RCC 7860 (cell line): Measurements from ENCODE around the gene CFAP43.

Experiments used
- DNase-seq: peaks from one replicate; pipeline ENCODE4 v3.0.0-alpha.2; 2015; ENCODE audit warnings: low spot score
- FAIRE-seq: peaks from 2 replicates; lab custom pipeline; 2012; peaks lifted over from hg19 to GRCh38; lab: Jason Lieb, UNC

Gene CFAP43

DNA sequence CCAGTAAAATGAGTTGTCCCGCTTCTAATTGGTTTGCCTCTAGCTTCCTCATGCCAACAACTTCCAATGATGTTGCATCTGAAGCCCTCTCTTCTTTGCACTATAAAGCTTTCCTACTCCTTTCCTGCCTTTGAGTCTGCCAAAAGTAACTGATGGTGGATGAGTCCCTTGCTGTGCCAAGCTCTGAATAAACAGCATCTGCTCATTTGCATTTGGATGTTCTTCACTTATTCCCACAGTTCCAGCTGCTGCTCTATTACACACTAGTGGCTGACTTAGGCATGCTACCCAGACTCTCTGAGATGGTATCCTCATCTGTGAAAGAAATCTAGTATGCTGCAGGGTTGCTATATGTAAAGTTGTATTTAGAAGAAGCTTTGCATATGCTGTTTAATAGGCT is 85.3 kb downstream of the CFAP43 start:
- DNase-seq: no peak
- FAIRE-seq: no peak

DNA sequence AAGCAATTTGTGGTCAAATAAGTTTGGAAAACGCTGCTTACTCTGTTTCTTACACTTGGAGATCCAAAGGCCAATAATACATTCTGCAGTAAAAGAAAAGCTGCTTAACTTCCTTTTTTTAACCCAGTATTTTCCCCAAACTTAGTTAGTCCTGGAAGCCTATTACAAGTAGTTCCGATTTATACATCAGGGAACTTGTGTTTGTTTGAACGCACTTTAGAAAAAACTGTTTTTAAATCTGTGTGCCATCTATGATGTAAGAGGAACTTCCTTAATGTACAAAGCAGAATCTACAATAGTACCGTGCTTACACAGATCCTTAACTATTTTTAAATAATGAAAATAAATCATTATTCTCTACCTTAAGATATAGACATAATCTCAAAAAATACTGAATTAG is 87.2 kb downstream of the CFAP43 start:
- DNase-seq (no peak), FAIRE-seq (no peak)

DNA sequence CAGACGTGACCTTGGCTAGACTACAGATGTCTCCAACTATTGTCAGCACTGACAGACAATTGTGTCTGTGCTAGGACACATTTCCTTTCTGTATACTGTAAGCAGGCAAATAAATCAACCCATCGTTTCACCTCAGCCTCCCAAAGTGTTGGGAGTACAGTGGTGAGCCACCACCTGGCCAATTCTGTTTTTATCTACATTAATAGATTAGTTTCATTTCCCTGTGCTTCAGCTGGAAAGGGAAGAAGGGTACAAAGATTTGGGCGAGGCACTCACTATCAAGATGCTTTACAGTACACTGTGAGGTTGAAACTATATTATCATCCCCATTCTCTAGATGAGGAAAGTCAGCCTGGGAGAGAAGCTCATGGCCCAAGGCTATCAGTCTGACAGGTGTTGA is 88.3 kb downstream of the CFAP43 start:
- no peak for DNase-seq

DNA sequence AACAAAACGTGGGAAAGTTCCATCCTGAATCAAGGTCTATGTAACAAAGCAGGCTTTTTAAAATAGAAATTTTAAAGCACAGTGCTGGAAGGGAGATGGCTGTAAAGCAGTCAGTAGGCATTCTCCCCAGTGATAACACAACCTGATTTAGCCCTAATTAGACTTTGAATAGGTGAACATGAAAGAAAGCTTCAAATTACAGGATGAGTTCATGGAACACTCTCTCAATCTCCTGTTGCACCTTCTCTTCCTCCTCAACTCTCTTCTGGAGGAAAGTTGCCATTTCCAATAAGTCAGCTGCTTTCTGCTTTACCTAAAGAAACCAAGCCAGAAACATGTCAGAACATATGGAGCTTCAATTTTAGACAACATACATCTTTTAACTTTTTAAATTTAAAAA is 90.1 kb downstream of the CFAP43 start:
- FAIRE-seq: no peak
- no peak for DNase-seq

More for the DNA sequence above, 88.3 kb downstream of the CFAP43 start:
- FAIRE-seq: no peak

DNA sequence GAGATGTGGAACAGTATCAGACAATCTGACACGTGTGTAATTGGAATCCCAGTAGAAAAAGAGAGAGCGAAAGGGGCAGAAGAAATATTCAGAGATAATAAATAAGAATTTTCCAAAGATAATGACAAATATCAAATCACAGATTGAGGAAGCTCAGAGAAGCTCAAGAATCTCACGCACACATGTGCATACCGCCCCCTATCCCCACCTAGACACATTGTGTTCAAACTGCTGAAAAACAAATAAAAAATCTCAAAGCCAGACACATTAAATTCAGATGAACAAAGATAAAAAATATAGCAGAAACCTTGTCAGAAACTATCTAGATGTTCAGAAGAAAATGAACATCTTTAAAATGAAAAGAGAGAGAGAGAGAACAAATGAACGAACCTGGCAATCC is 92.9 kb downstream of the CFAP43 start:
- FAIRE-seq: peak; percentile 55
- DNase-seq: no peak

DNA sequence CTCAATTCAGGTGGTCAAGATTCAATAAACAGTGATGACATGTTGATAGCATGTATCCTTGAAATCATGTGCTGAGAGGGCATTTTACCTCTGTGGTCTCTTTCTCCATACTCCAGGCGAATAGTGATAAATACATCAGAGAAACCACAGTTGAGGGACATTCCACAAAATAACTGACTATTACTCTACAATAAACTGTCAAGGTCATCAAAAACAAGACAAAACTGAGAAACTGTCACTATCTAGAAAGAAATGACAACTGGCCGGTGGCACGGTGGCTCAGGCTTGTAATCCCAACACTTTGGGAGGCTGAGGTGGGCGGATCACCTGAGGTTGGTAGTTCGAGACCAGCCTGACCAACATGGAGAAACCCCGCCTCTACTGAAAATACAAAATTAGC is 94.0 kb downstream of the CFAP43 start:
- no peak for FAIRE-seq

DNA sequence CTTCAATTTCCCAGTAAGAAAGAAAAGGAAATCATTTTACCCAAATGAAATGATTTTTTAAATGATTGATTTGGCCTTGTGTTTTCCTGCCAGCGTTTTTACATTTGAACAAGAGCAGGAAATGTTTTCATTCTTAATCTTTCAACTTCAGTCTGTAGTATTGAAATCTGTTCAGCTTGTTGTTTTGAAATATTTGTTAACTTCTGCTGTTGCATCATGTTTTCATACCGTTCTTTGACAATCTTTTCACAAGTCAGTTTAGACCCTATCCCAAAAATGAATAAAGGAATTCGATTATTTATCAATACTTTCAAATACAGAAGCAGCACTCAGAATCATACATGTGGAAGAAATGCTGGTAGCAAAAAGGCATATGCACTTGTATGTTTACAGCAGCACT is 102.1 kb downstream of the CFAP43 start:
- FAIRE-seq (no peak), DNase-seq (no peak)

More for the DNA sequence above, 94.0 kb downstream of the CFAP43 start:
- DNase-seq: no peak

DNA sequence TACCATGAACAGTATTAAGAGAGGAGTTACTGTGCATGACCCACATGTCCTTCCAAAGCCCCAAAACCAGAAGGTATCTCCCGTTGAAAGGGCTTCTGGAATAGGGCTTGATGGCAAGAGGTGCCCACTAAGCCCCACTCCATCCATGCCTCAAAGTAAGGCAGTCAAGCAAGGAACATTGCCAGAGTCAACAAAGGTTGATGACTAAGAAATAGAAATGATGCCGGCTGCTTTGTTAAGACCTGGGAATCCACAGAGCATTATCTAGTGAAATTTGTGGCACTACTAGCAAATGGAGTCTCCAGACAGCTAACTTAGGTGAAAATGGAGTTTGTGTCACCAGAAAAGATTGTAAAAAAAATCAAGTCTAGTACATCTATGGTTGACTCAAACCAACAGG is 104.0 kb downstream of the CFAP43 start:
- FAIRE-seq (no peak), DNase-seq (peak; percentile 36)

DNA sequence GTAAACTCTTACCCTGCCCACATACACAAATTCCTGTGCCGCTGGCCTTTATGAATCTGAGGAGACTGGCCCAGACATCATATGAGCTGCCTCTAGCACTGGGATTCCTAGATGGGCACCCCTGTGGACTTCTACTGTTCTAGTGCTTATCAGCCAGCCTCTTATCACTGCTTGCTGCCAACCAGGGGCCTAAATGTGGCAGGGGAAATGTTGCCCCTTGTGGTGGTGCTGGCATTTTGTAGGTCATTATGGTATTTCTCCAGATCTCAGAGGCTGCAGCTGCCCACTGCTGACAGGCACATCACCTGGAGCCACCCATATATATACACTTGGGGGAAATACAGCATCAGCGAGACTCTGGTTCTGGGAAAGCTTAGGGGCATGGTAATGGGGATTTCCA is 104.8 kb downstream of the CFAP43 start:
- no peak for DNase-seq

DNA sequence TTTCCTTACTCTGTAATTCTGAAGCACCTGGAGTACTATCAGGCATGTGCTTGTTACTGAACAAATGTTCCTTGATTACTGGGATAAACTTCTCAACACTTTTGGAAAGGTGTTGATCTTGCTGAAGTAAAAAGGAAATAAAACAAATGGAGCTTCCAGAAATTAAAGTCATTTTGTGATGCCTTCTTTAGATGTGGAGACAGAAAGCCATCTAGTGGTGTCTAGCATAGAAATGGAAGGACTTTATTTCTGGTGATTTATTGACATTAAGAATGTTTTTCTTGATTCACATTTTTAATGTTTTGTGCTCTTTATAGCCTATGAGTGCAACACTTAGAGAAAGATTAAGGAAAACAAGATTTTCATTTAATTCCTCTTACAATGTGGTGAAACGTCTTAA is 108.8 kb downstream of the CFAP43 start:
- no peak for DNase-seq
- peak; percentile 80 for FAIRE-seq

More for the DNA sequence above, 104.8 kb downstream of the CFAP43 start:
- FAIRE-seq: no peak

DNA sequence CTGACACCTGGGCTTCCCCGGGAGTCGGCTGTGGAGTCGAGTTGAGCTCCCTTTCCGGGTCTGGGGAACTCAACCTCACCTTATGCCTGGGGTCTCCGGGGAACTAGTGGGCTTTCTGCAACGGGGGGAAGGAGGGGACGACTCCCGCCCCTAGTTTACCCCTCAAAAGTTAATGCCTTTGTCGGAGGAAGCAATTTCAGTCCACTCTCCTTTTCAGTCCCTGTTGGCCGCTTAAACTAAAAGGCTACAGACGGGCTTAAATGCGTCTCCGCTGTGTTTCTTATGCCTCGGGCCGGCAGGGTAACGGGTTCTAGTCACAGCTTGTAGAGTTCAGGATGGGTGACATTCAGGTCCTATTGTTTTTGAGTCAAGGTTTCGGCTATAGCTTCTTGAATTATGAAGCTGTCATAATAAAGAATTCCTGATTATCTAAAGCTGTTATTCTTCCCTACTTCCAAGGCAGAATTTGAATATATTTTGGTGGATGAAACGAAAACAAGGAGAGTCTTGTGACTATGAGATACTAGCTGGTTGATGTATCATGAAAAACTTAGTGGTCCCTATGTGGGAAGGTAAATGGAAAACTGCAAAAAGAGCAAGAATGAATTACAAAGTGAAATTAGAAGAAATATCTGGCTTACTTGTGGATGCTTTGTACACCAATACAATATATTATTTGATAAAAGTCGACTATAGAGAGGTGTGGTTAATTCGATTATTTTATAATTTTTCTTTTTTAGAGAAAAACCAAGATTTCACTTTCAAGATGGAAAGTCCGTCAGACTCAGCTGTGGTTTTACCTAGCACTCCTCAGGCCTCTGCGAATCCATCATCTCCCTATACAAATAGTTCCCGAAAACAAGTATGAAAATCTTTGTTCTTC is 109.7 kb downstream of the CFAP43 start:
- no peak for FAIRE-seq

DNA sequence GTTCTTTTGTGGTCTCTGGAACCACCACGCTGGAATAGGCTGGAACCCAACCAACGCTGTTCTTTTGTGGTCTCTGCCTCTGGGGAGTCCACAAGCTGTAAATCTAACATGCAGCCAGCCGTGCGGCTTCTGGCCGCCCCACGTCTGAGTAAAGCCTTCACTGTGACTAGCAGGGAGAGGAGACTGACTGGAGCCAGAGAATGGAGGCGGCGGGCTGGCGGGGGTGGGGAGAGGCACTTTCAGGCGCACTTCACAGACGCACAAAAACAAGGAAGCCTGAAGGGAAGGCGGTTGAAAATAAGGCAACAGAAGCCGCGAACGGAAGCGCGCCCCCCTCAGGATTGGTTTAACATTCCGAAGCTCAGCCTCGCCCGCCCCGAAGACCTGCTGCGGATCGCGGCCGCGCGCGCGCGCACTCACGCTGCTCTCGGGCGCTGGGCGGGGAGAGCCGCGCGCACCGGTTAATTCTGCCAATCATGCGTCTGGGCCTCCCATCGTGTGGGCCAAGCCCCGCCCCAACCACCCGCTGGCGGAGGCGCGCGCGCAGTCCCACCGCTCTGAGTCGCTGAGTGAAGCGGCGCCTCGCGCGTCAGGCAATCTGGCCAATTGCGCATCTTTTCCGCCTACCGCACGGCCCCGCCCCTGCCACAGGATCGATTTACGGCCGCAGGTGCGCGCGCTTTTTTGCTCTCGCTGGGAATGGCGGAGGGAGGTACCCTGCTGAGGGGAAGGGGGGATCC is 110.5 kb downstream of the CFAP43 start, which contains the start of gene SFR1:
Gene SFR1 (plus strand): TSS at position 687 of the 740 bp plus-strand sequence. CDS start 13 bp downstream, at position 700.
- peak; percentile 96 for DNase-seq
- FAIRE-seq: peak; percentile 85

More for the DNA sequence above, 109.7 kb downstream of the CFAP43 start:
- DNase-seq: no peak

DNA sequence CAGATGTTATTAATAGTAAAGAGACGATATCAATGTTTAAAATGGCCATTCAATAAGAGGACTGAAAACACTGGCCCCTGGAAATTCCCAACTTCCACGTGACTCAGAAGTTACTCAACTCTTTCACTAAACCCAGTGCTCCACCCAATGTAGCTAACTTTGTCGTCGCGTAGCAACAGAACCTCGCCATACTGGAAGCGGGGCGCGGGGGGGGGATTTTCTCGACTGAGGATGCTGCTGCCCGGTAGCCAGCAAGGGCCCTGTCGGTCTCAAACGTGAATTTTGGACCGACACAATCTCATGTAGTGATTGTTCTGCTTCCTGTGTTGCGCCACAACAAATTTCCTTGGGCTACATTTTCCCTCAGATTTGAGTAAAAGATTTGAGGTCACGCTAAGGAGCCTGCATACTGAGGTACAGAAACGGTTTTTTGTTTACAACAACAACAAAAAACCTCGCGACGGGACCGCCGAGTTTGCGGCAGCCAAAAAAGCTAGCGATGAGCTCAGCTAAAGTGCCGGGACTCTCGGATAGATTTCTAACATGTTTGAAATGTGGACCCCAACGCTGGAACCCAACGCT is 111.2 kb downstream of the CFAP43 start:
- FAIRE-seq: peak; percentile 94
- peak; percentile 96 for DNase-seq

DNA sequence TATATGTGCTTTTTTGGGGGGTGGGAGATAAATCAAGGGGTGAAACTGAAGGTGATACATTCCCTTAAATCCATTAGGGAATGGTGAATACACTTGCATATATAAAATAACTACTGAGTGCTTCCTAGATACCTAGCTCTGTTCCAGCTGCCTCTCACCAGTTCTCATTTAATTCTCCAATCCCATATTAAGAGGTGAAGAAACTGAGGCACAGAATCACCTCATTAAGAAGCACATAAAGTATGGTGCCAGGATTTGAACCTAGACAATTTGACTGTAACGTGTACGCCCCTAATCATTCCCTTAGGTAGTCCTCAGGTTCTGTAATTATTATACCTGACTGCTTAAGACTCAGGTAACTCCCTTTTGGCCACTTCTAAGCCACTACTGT is 111.7 kb downstream of the CFAP43 start:
- no peak for DNase-seq
- no peak for FAIRE-seq

DNA sequence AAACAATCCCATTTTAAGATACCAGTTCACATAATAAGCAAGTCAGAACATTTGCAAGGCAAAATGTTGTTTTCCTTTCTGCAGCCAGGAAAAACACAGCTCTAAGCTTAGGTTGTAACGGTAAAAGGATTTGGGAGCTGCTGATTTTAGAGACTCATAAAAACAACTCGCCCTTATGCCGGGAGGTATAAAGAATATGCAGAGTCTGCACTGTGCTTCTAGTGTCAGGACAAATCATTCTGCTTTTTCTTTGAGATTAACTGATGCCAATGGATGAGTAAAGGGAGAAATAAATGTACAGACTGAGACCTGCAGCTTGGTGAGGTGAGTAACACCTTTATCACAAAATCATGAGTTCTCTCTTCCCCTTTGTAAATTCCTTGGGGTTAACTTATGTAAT is 112.2 kb downstream of the CFAP43 start:
- FAIRE-seq: peak; percentile 45
- peak; percentile 29 for DNase-seq

DNA sequence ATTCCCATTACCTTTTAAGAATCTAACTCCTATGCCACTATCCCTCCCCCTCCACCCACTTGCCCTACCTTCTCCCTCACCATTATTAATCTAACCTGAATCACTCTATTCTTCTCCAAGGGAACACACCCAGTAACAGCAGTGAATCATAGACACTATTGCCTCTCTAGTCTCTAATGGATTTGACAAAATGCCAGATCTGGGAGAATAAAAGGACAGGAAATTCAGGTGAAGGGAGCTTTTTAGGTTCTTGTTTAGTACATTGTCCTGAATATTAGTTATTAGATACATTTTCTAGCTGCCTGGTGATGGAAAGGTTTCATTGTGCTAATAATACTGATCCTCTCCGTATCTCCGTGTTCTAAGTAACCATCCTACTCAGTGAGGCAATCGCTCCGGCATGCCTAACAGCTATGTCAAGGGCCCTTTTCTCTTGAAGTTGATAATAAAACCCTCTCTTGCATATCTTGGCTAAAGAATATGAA is 114.3 kb downstream of the CFAP43 start:
- peak; percentile 93 for DNase-seq
- peak; percentile 95 for FAIRE-seq

DNA sequence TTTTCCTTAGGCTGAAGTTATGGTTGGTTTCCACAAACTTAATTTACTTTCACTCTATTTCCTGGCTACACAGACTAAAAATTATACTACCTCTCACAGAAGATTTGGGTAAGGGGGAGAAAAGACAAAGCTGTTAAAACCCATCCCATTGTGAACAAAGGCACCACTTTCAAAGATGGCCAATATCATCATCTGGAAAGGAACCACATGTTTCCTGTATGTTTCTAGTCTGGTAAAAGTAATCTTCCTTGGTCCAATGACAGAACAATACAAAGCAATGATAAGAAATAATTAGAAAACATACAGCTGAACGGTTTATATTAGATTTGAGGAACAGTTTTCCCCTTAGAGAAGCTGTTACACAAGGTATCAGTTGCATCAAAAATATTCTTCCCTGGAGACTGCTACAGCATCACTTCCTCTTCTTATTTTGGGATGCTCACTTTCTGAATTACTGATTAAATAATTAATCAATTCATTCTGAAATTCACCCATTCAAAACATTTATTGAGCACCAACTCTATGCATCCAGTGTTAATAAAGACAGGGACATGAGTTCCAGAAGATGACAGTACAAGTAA is 118.7 kb downstream of the CFAP43 start:
- DNase-seq (no peak), FAIRE-seq (no peak)

DNA sequence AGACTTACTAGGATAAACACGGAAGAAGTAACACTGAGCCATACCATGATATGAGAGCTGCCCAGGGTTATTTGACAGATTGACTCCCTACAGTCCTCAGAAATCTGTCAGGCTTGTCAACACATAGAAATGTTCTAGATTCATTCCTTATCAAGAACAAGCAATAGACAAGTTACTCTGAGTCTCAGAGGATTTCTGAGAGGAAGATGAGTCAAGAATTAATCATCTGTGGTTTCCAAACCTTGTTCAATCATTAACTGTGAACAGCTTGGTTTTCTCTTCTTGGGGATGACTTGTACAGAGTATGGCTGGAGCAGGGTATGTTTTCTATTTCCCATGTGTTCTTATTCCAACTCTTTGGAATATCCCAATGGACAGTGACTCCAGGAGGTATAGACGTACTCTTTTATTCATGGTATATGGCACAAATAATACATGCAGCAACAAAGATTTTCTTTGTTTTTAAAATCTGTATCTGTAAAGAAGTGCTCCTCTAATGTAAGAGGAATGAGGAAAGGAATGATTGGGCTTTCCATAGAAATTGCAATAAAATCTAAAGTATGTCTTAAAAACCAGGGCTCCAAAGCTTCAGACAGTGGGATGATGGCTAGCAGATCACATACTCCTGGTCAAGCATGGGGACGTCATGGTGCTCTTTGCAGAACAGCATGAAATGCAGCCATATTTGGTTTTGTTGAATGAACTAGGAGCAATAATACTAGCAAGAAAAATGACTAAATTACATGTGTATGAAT is 122.1 kb downstream of the CFAP43 start:
- peak; percentile 100 for FAIRE-seq
- DNase-seq: peak; percentile 99

DNA sequence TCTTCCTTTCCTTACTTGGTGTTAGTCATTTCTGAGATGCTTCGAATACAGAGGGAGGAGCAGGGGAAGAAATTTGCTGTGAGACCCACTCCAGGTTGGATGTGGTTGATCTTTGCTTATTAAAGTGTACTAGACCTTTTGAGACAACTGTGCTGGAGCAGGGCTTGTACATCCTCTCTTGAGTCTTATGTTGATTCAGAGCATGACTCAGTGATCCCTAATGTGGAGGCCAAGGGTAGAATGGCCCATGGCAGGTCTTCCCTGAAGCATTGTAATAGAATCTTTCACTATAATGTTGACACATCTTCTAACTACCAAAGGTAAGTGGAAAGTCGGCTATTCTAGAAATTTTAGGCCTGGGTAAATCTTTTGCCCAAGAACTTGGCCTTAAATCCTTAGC is 127.2 kb downstream of the CFAP43 start:
- DNase-seq (peak; percentile 65), FAIRE-seq (peak; percentile 77)

DNA sequence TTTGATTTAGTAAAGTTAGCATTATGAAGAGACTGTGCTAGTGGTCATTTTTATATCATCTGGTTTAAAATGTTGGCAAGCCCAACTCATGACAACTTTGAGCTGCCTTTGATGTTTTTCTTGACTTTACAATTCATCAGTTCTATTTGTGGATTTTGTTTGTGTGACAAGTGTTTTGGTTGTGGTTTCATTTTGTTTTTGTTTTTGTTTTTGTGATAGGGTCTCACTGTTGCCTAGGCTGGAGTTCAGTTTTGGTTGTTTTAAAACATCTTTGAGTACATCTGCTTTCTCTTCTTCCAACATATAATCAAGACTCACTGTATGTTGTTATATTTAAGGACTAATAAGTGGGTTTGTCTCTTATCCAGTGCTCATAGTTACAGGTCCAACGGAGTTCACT is 127.7 kb downstream of the CFAP43 start:
- FAIRE-seq: no peak

More for the DNA sequence above, 127.7 kb downstream of the CFAP43 start:
- DNase-seq: no peak
